Measurements from ENCODE around the gene RNF26. TPM values are rescaled to one million over a fixed set of nuclear protein-coding genes. Genes with fewer than 3 reads are reported as not detected.
"Not testable (repeated sequence)": the region's sequence is repeated elsewhere in the genome, so short reads cannot be mapped to it uniquely, and the experiment has no call there.

RNF26 gene
- total RNA-seq, 1 donor from 2014 or later: 6.6 TPM

DNA sequence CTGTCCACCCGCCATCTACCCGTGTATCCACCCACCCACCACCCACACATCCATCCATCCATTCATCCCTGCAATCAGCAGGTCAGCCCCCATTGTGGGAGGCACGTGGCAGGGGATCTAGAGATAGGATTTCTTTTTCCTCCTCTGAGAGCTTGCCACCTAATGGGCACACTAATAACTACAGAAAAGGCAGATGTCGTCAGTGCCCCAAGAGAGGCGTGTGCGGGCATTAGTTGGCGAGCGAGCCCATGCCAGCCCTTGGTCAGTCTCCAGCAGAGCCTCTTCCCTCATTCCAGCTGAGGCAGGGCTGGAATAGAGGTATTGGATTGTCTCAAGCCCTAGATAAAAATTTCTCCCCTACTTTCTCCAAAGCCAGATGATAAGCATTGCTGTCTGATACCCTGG lies 37.5 kb downstream of the RNF26 start:
- peak; percentile 88 for DNase-seq

DNA sequence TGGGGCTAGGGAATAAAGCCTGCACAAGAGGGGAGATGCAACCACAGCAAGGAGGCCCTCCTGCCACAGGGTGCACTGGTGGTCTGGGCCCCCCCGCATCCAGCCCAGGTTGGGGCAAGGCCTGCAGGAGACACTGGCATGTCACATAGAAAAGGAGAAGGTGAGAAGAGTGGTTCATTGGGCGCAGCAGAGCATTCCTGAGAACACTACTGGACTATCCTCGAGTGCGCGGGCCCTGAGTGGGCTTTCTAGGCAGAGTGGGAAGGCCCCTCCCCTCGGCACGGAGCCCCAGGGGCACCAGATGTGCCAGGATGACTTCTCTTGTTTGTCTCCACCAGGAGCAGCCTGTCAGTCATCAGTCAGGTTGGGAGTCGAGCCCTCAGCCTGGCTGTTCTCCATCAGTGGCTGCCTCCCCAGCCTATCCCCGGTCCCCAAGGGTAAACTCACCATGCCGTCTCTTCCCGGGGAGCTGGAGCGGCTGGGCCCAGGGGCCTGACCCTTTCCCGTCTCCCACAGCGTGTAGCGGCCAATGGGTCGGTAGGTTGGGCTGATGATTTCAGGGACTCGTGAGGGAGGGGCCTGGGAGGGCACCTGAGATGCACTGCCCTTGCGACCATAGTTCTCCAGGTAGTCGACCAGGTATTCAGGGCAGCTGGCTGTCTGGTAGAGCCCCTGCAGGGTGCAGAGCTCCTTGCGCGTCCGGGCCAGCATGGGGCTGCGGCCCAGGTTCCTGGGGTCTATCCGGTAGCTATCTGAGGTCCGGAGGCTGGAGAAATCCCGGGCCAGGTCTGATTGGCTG lies 38.1 kb downstream of the RNF26 start:
- DNase-seq: no peak

GRCh38 chr11:119373059-119373920 lies 39.0 kb downstream of the RNF26 start:
- DNase-seq: no peak

DNA sequence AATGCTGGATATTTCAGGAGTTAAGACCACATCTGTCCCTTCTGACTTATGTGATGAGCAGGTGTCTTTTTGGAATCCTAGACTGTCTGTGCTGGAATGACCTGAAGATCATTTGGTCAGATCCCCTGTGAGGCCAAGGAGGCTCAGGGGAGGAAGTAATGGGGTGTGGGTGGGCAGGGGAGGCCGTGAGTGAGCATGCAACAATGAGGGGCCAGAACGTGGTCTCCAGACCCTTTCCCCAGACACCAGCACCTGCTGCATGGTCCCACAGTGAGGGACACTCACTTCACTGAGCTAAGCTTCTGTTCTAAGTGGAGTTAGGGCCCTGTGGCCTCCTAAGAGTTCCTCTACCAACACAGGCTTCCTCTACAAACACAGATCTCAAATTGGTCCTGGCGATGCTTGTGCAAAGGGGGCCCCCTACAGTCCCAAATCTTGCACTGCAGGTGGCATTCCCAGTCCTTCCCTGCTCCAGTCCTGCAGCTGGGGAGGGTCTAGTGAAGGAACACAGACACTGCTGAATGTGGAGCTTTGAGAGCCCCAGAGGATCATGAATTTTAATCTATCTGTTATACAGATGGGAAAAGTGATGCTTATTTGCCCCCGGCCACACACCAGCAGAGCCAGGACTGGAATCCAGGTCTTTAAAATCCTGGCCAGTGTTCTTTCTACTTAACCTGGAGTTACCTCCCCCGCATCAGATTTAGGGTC lies 39.7 kb downstream of the RNF26 start:
- peak; percentile 91 for DNase-seq

DNA sequence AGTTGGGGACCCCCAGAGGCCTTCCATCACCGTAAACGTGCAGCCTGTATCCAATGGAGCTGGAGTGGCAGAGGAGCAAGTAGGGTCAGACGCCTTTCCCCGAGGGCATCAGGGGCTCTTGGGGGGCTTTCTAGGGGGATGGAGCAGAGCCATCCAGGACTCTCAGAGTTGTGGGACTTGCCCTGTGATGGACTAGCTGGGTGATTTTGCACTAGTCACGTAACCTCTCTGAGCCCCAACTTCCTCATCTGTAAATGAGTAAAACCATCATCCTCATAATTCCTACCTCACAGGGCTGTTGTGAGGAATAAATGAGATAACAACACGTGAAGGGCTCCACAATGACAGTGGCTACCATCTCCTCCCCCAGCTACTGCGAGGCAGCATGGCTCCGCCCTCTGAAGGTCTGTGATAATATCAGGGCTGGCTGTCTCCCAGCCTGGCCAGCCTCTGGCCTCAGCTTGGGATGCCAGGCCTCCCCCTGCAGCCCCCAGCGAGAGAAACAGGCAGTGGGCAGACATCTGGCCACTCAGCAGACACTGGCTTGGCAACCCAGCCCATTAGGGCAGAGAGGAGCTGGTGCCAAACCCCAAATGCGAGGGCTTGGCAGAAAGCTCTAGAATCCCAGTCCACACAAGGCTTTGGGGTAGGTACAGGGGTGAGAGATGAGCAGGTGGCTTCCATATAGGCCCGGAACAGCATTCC lies 40.5 kb downstream of the RNF26 start:
- DNase-seq: peak; percentile 78

DNA sequence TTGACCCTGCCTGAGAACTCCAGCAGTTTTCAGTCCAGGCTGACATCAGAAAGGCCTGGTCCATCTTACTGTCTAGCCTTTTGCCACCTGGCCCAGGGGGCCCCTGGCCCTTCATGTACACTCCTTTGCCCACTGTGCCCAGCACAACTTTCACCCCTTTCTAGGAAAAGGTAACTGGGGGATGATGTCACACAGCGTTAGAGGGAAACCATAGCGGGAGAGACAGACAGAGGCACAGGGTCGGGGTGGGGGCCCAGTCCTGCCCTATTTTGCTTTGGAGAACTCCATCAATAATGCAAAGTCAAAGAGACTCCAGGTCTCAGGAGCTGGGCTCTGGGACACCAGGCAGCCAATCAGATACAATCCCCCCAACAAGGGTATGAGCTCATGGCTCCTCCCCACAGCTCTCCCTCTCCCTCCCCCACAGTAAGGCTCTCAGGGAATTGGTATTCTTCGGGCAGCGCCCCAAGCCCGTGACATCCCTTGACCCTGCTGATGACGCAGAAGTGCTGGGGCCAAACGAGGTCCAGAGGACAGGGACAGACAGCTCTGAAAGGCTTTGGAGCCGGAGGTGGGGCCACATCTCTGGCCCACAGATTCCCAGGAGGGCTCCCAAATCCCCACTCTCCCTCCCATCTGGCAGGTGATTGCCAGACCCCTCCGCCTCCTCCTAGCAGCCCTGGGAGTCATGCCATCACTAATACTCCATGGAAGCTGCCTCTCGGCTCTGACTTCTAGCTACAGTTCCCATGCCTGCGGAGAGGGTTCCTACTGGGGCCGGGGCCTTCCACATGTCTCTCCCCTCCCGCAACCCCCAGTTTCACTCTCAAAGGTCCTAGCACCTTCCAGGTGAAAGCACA lies 41.2 kb downstream of the RNF26 start:
- peak; percentile 80 for DNase-seq

DNA sequence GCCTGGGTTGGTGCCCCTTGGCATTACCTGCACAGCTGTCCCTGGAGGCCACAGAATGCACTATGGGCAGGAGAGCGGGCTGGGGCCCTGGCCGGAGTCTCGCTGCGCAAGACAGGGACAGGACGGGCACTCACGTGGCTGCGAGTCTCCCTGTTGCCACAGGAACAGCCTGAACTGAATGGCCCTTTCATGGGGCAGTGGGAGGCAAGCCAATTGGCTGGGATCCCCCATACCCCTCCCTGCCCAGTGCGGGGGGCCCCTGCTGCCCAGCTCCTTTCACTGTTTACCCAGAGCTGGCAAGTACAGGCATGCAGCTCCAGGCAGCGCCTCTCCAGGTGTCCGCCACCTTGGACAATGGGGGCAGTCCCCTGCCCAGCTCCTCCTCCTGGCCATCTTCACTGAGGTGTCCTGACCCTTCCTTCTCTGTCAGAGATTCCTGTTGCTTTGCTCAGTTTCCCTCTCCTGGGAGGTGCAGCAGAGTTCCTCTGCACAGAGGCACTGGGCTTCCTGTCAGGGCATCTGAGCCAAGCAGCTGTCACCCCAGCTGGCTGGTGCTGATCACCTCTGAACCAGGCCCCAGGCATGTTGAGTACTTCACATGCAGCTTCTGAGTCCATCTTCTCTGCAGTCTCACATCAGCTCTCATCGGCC lies 42.0 kb downstream of the RNF26 start:
- DNase-seq: peak; percentile 91

- DNase-seq: peak; percentile 22
Observed at GRCh38 chr11:119377112-119377901, 43.0 kb downstream of the RNF26 start.

- peak; percentile 35 for DNase-seq
Observed at GRCh38 chr11:119377961-119378667, 43.8 kb downstream of the RNF26 start.

- DNase-seq: peak; percentile 72
Observed at GRCh38 chr11:119378851-119379465, 44.6 kb downstream of the RNF26 start.

- peak; percentile 24 for DNase-seq
Observed at GRCh38 chr11:119380160-119380826, 46.0 kb downstream of the RNF26 start.

GRCh38 chr11:119380827-119381180 lies 46.5 kb downstream of the RNF26 start:
- DNase-seq: no peak

- peak; percentile 99 for DNase-seq
Observed at GRCh38 chr11:119381181-119381988, 47.1 kb downstream of the RNF26 start, which contains the start of gene USP2. Gene USP2, minus strand, starts transcription at chr11:119381690. Its CDS starts 8,210 bp downstream, at chr11:119373480.

GRCh38 chr11:119382101-119382500 lies 47.8 kb downstream of the RNF26 start:
- DNase-seq: no peak

DNA sequence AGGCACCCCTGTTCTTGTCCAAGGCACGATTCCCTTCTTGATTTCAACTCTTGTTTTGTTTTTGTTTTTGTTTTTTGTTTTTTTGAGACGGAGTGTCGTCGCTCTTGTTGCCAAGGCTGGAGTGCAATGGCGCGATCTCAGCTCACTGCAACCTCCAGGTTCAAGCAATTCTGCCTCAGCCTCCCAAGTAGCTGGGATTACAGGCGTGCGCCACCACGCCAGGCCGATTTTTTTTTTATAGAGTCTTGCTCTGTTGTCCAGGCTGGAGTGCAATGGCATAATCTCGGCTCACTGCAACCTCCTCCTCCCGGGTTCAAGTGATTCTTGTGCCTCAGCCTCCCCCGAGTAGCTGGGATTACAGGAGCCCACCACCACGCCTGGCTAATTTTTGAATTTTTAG lies 48.2 kb downstream of the RNF26 start:
- DNase-seq: not testable (repeated sequence)

GRCh38 chr11:119384332-119384731 lies 50.0 kb downstream of the RNF26 start:
- DNase-seq: no peak

Measured in tongue (tissue), 2 donors.